H9 (cell line): ENCODE data around the gene CNOT4. TPM values are rescaled to one million over a fixed set of nuclear protein-coding genes. Genes with fewer than 3 reads are reported as not detected.

Experiments
- DNase-seq: peaks from one replicate; pipeline ENCODE4 v3.0.0-alpha.2; 2017
- H2AFZ ChIP-seq: one replicate; pipeline ENCODE4 v1.6.1; 2013; ENCODE audit warnings: mild to moderate bottlenecking, low read length, control low read depth, moderate library complexity
- H2AK5ac ChIP-seq: 2 replicates; pipeline ENCODE4 v1.6.1; 2013; ENCODE audit warnings: low read length, control low read depth, mixed read lengths; ENCODE audit not compliant: insufficient read length
- H2BK120ac ChIP-seq: one replicate; pipeline ENCODE4 v1.6.1; 2013; ENCODE audit warnings: low read depth, mild to moderate bottlenecking, low read length, control low read depth, inconsistent platforms; ENCODE audit not compliant: poor library complexity, severe bottlenecking
- H2BK12ac ChIP-seq: 2 replicates; pipeline ENCODE4 v1.6.1; 2013; ENCODE audit warnings: low read length, control low read depth, mixed read lengths, low read depth; ENCODE audit not compliant: insufficient read length
- H2BK15ac ChIP-seq: 2 replicates; pipeline ENCODE4 v1.6.1; 2013; ENCODE audit warnings: low read depth, low read length, control low read depth
- H2BK20ac ChIP-seq: one replicate; pipeline ENCODE4 v1.6.1; 2013; ENCODE audit warnings: low read depth, mild to moderate bottlenecking, low read length, control low read depth, inconsistent platforms; ENCODE audit not compliant: poor library complexity, severe bottlenecking
- H2BK5ac ChIP-seq: 2 replicates; pipeline ENCODE4 v1.6.1; 2013; ENCODE audit warnings: low read length, control low read depth, mixed read lengths; ENCODE audit not compliant: insufficient read length
- H3K14ac ChIP-seq: 2 replicates; pipeline ENCODE4 v1.6.1; 2013; ENCODE audit warnings: low read length, control low read depth; ENCODE audit not compliant: insufficient read depth
- H3K18ac ChIP-seq: 2 replicates; pipeline ENCODE4 v1.6.1; 2013; ENCODE audit warnings: low read depth, mild to moderate bottlenecking, mixed read lengths, low read length, control low read depth; ENCODE audit not compliant: insufficient read length
- H3K23ac ChIP-seq: 2 replicates; pipeline ENCODE4 v1.6.1; 2013; ENCODE audit warnings: low read length, control low read depth, mixed read lengths, low read depth; ENCODE audit not compliant: insufficient read length
- H3K23me2 ChIP-seq: 2 replicates; pipeline ENCODE4 v1.6.1; 2013; ENCODE audit warnings: low read depth, mild to moderate bottlenecking, mixed read lengths, low read length, control low read depth; ENCODE audit not compliant: insufficient read length, poor library complexity, severe bottlenecking
- H3K27ac ChIP-seq: 2 replicates; pipeline ENCODE4 v1.5.1; 2013; ENCODE audit warnings: low read length, control low read depth, mixed read lengths, low read depth; ENCODE audit not compliant: insufficient read length
- H3K27me3 ChIP-seq: 2 replicates; pipeline ENCODE4 v1.6.1; 2013; ENCODE audit warnings: low read length, control low read depth, inconsistent platforms; ENCODE audit not compliant: insufficient read depth
- H3K4ac ChIP-seq: 2 replicates; pipeline ENCODE4 v1.6.1; 2013; ENCODE audit warnings: low read depth, mild to moderate bottlenecking, control low read depth, inconsistent platforms, low read length, moderate library complexity
- H3K4me1 ChIP-seq: 2 replicates; pipeline ENCODE4 v1.6.1; 2013; ENCODE audit warnings: low read length, control low read depth, inconsistent platforms; ENCODE audit not compliant: insufficient read depth
- H3K4me2 ChIP-seq: 2 replicates; pipeline ENCODE4 v1.6.1; 2013; ENCODE audit warnings: low read length, control low read depth, mixed read lengths; ENCODE audit not compliant: insufficient read length, insufficient read depth
- H3K56ac ChIP-seq: 2 replicates; pipeline ENCODE4 v1.6.1; 2013; ENCODE audit warnings: low read depth, mild to moderate bottlenecking, mixed read lengths, low read length, control low read depth; ENCODE audit not compliant: insufficient read length
- H3K79me1 ChIP-seq: 2 replicates; pipeline ENCODE4 v1.6.1; 2013; ENCODE audit warnings: low read depth, mild to moderate bottlenecking, moderate library complexity, low read length, control low read depth, inconsistent platforms; ENCODE audit not compliant: insufficient read depth, poor library complexity, severe bottlenecking
- H3K79me2 ChIP-seq: 2 replicates; pipeline ENCODE4 v1.6.1; 2013; ENCODE audit warnings: low read length, control low read depth, inconsistent platforms; ENCODE audit not compliant: insufficient read depth
- H3K9ac ChIP-seq: 2 replicates; pipeline ENCODE4 v1.6.1; 2013; ENCODE audit warnings: low read length, control low read depth, mixed read lengths; ENCODE audit not compliant: insufficient read length; ENCODE audit errors: extremely low read depth
- H3K9me3 ChIP-seq: one replicate; pipeline ENCODE4 v1.6.1; 2013; ENCODE audit warnings: low read depth, low read length, inconsistent platforms; ENCODE audit not compliant: control insufficient read depth
- H3T11ph ChIP-seq: one replicate; pipeline ENCODE4 v1.6.1; 2013; ENCODE audit warnings: mild to moderate bottlenecking, low read length, control low read depth, inconsistent platforms
- H4K20me1 ChIP-seq: one replicate; pipeline ENCODE4 v1.6.1; 2013; ENCODE audit not compliant: control insufficient read depth, insufficient read length, insufficient read depth
- H4K5ac ChIP-seq: 2 replicates; pipeline ENCODE4 v1.6.1; 2013; ENCODE audit warnings: low read depth, mild to moderate bottlenecking, mixed read lengths, low read length, control low read depth; ENCODE audit not compliant: insufficient read length
- H4K8ac ChIP-seq: replicated peaks from 2 replicates; pipeline ENCODE4 v1.6.1; 2013; ENCODE audit warnings: low read length, control low read depth, mixed read lengths, low read depth; ENCODE audit not compliant: insufficient read length
- H4K91ac ChIP-seq: 2 replicates; pipeline ENCODE4 v1.6.1; 2013; ENCODE audit warnings: low read depth, mild to moderate bottlenecking, moderate library complexity, mixed read lengths, low read length, control low read depth; ENCODE audit not compliant: insufficient read length
- H3K27ac Mint-ChIP-seq, 3 experiments: 2 replicates in 2 of 3; 3 replicates in 1 of 3; pipeline ENCODE4 v1.8.0; 2020 to 2021; ENCODE audit warnings: mixed read lengths in 3 of 3, mild to moderate bottlenecking in 1 of 3, moderate library complexity in 1 of 3
- H3K27me3 Mint-ChIP-seq: 2 replicates; pipeline ENCODE4 v1.8.0; 2021; ENCODE audit warnings: low read depth, mild to moderate bottlenecking, moderate library complexity, mixed read lengths
- H3K36me3 Mint-ChIP-seq, 3 experiments: 2 replicates in 2 of 3; 3 replicates in 1 of 3; pipeline ENCODE4 v1.8.0; 2020 to 2021; ENCODE audit warnings: low read depth in 3 of 3, mixed read lengths in 3 of 3; ENCODE audit not compliant: insufficient read depth in 1 of 3
- H3K4me1 Mint-ChIP-seq, 2 experiments: 2 replicates each; pipeline ENCODE4 v1.8.0; 2020; ENCODE audit warnings: mixed read lengths in 2 of 2
- H3K4me3 Mint-ChIP-seq, 2 experiments: 2 replicates in 1 of 2; 3 replicates in 1 of 2; pipeline ENCODE4 v1.8.0; 2020 to 2021; ENCODE audit warnings: mild to moderate bottlenecking in 2 of 2, mixed read lengths in 2 of 2, moderate library complexity in 1 of 2
- H3K9me3 Mint-ChIP-seq, 2 experiments: 2 replicates in 1 of 2; 3 replicates in 1 of 2; pipeline ENCODE4 v1.8.0; 2020; ENCODE audit warnings: mild to moderate bottlenecking in 2 of 2, mixed read lengths in 2 of 2, moderate library complexity in 1 of 2
- CTCF ChIP-seq: fragments of 200-600 bp; sonication (generic); conservative IDR thresholded peaks from 3 replicates; pipeline ENCODE4 v1.8.0; 2021; ENCODE audit warnings: antibody characterized with exemption, mild to moderate bottlenecking
- WGBS: extraction: QIAGEN DNeasy Blood & Tissue Kit; methylation state at CpG from one replicate; pipeline ENCODE4 v1.1.7; 2013; ENCODE audit warnings: missing lambda C conversion rate, low lambda C conversion rate, mixed read lengths; ENCODE audit not compliant: insufficient read length; ENCODE audit errors: extremely low coverage; 5-methylcytosine and 5-hydroxymethylcytosine counted together
- total RNA-seq: library from RNA; stranded (reverse); gene quantifications from 2 replicates; pipeline ENCODE4 v1.2.1, GENCODE V29; 2021

The CNOT4 gene
- total RNA-seq, 1 experiment from 2014 or later, result 27.4 TPM

DNA sequence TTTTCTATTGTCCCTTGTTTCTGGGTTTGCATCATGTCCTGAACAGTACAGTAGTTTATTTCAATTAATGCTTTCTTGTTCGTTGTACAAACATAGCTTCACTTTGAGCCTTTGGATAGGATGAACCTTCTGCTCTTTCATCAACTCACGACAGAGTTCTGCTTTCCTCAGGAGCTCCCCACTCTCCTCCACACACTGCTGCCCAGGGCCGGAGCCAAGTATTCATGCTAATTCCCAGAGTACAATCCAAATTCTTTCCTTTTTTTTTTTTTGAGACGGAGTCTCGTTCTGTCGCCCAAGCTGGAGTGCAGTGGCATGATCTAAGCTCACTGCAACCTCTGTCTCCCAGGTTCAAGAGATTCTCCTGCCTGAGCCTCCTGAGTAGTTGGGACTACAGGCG, 40.3 kb upstream of the CNOT4 start:
- no peak for TF ChIP-seq CTCF
- no peaks in the 10 kb centered on the region for H4K20me1 ChIP-seq
- no peaks in the 10 kb centered on the region for H3K4me1 Mint-ChIP-seq
- H3K79me2 ChIP-seq, result no peaks in the 10 kb centered on the region
- no CpG with 5 or more reads among the region's 7 CpGs for WGBS
- no peak overlapping the region for H3K4me2 ChIP-seq
- no peak overlapping the region for H2BK5ac ChIP-seq
- no peaks in the 10 kb centered on the region for H3K79me1 ChIP-seq
- no peak overlapping the region for H2BK12ac ChIP-seq
- no peak overlapping the region for H3K4me3 Mint-ChIP-seq
- H3K18ac ChIP-seq, result no peak overlapping the region
- H3K23me2 ChIP-seq, result no peaks in the 10 kb centered on the region
- no peak overlapping the region for H3K27ac ChIP-seq
- no peaks in the 10 kb centered on the region for H3K9me3 ChIP-seq
- no peak overlapping the region for H2AFZ ChIP-seq
- H2BK120ac ChIP-seq, result no peak overlapping the region
- no peak overlapping the region for H3K56ac ChIP-seq
- no peak overlapping the region for H4K8ac ChIP-seq
- H3K9me3 Mint-ChIP-seq, result no peaks in the 10 kb centered on the region; a peak in 1 of 5 replicates
- no peaks in the 10 kb centered on the region for H3K4me1 ChIP-seq
- H3K9ac ChIP-seq, result no peak overlapping the region
- H3K36me3 Mint-ChIP-seq, result no peaks in the 10 kb centered on the region; a peak in 1 of 7 replicates
- H2AK5ac ChIP-seq, result no peak overlapping the region
- H2BK20ac ChIP-seq, result no peak overlapping the region
- H3K14ac ChIP-seq, result no peak overlapping the region
- no peak overlapping the region for H4K91ac ChIP-seq
- DNase-seq, result no peak
- no peak overlapping the region for H3K23ac ChIP-seq
- H3K27me3 Mint-ChIP-seq, result peaks cover 3% of the 10 kb centered on the region
- H3K27me3 ChIP-seq, result no peaks in the 10 kb centered on the region
- H3T11ph ChIP-seq, result no peak overlapping the region
- H3K4ac ChIP-seq, result no peak overlapping the region
- H2BK15ac ChIP-seq, result no peak overlapping the region
- no peak overlapping the region for H4K5ac ChIP-seq
- H3K27ac Mint-ChIP-seq, result 0 out of 7 replicates have a peak overlapping the region, but pooled peaks of 1 of the 3 experiments have one; percentile 26
